ENCODE data around the gene RIPPLY3. TPM values are rescaled to one million over a fixed set of nuclear protein-coding genes. Genes with fewer than 3 reads are reported as not detected.

Gene RIPPLY3
- polyA plus RNA-seq, 1 donor (not counting 4 experiments of a cell fraction or from before 2014, with no cell fraction given), result 0.05 TPM

DNA sequence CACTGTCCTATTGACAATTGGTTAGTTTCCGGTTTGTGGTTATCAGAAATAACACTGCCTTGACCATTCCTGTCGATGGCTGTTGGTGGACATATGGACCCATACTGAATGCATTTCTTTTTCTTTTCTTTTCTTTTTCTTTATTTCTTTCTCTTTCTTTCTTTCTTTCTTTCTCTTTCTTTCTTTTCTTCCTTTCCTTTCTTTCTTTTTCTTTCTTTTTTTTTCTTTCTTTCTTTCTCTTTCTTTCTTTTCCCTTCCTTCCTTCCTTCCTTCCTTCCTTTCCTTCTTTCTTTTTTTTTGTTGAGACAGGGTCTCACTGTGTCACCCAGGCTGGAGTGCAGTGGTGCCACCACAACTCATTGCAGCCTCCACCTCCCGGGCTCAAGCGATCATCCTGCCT, 24.4 kb downstream of the RIPPLY3 start:
- dilution Hi-C loops (cut with MboI; ENCODE audit: extremely low pct_ligation_motif_present, low sequenced_read_pairs), result no loop called here
- Histone ChIP-seq H3K9me3 (ENCODE audit: control insufficient read depth, low read depth, low read length) (no peaks in the 10 kb centered on the region), H4K20me1 (ENCODE audit: control insufficient read depth, extremely low read depth, insufficient read depth, low read length) (no peaks in the 10 kb centered on the region), H3K4me1 (ENCODE audit: control insufficient read depth, extremely low read depth, insufficient read depth, low read length) (no peaks in the 10 kb centered on the region), H2AFZ (ENCODE audit: control insufficient read depth, low read length) (no peak overlapping the region), H3K79me2 (ENCODE audit: control insufficient read depth, insufficient read depth, low read length) (no peaks in the 10 kb centered on the region), H3K9ac (ENCODE audit: control insufficient read depth, extremely low read depth, insufficient read depth, low read length) (no peak overlapping the region), H3K36me3 (ENCODE audit: control insufficient read depth in 2 of 2, extremely low read depth in 1 of 2, insufficient read depth in 2 of 2, low read length in 2 of 2) (no peaks in the 10 kb centered on the region), H3K9me1 (ENCODE audit: control insufficient read depth, extremely low read depth, insufficient read depth, low read length) (no peaks in the 10 kb centered on the region), H3K4me3 (ENCODE audit: control insufficient read depth in 2 of 3, extremely low read depth in 1 of 3, insufficient read depth in 2 of 3, low read depth in 1 of 3, low read length in 3 of 3) (no peak overlapping the region), H3K27me3 (ENCODE audit: control insufficient read depth, extremely low read depth, insufficient read depth, low read length) (no peaks in the 10 kb centered on the region), H3K27ac (ENCODE audit: control insufficient read depth, insufficient read depth, low read length) (no peak overlapping the region), H3K4me2 (ENCODE audit: control insufficient read depth, extremely low read depth, insufficient read depth, low read depth, low read length) (no peak overlapping the region)
- DNase-seq (ENCODE audit: low read depth, low spot score) (no peak), FAIRE-seq (no peak)
- TF ChIP-seq EZH2 (IDR thresholded peaks at IDR 0.05; ENCODE audit: low read length), result no peak
- TF ChIP-seq, protein P1, sequence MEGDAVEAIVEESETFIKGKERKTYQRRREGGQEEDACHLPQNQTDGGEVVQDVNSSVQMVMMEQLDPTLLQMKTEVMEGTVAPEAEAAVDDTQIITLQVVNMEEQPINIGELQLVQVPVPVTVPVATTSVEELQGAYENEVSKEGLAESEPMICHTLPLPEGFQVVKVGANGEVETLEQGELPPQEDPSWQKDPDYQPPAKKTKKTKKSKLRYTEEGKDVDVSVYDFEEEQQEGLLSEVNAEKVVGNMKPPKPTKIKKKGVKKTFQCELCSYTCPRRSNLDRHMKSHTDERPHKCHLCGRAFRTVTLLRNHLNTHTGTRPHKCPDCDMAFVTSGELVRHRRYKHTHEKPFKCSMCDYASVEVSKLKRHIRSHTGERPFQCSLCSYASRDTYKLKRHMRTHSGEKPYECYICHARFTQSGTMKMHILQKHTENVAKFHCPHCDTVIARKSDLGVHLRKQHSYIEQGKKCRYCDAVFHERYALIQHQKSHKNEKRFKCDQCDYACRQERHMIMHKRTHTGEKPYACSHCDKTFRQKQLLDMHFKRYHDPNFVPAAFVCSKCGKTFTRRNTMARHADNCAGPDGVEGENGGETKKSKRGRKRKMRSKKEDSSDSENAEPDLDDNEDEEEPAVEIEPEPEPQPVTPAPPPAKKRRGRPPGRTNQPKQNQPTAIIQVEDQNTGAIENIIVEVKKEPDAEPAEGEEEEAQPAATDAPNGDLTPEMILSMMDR (optimal IDR thresholded peaks at IDR 0.05 in 1 of 3, IDR thresholded peaks at IDR 0.05 in 1 of 3, conservative IDR thresholded peaks at IDR 0.05 in 1 of 3; ENCODE audit: extremely low read depth in 1 of 3, insufficient read depth in 2 of 3, low read length in 3 of 3), result no peak

DNA sequence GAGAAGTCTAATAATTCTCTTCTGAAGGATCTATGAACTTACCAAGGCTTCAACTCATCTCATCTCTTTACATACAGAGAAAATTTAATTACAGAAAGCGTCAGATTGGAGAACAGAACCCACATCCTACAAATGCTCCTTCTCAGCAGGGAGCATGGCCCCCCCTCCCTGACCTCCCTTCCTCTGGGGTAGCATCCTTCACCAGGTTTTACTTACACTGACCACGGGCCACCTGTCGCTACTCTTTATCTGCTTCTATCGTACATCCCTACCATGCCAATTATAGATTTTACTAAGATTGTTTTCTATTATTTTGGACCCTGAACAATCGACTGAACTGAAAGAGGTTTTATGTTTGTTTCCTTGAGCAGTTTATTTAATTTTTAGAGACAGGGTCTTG, 25.8 kb downstream of the RIPPLY3 start:
- Histone ChIP-seq H3K4me3 (ENCODE audit: control insufficient read depth in 2 of 3, extremely low read depth in 1 of 3, insufficient read depth in 2 of 3, low read depth in 1 of 3, low read length in 3 of 3) (no peak overlapping the region), H3K27ac (ENCODE audit: control insufficient read depth, insufficient read depth, low read length) (no peak overlapping the region), H3K4me1 (ENCODE audit: control insufficient read depth, extremely low read depth, insufficient read depth, low read length) (no peaks in the 10 kb centered on the region), H3K9me1 (ENCODE audit: control insufficient read depth, extremely low read depth, insufficient read depth, low read length) (no peaks in the 10 kb centered on the region), H3K79me2 (ENCODE audit: control insufficient read depth, insufficient read depth, low read length) (no peaks in the 10 kb centered on the region), H3K27me3 (ENCODE audit: control insufficient read depth, extremely low read depth, insufficient read depth, low read length) (no peaks in the 10 kb centered on the region), H3K9me3 (ENCODE audit: control insufficient read depth, low read depth, low read length) (no peaks in the 10 kb centered on the region), H4K20me1 (ENCODE audit: control insufficient read depth, extremely low read depth, insufficient read depth, low read length) (no peaks in the 10 kb centered on the region), H3K4me2 (ENCODE audit: control insufficient read depth, extremely low read depth, insufficient read depth, low read depth, low read length) (no peak overlapping the region), H2AFZ (ENCODE audit: control insufficient read depth, low read length) (no peak overlapping the region), H3K36me3 (ENCODE audit: control insufficient read depth in 2 of 2, extremely low read depth in 1 of 2, insufficient read depth in 2 of 2, low read length in 2 of 2) (no peaks in the 10 kb centered on the region), H3K9ac (ENCODE audit: control insufficient read depth, extremely low read depth, insufficient read depth, low read length) (no peak overlapping the region)
- dilution Hi-C loops (cut with MboI; ENCODE audit: extremely low pct_ligation_motif_present, low sequenced_read_pairs), result no loop called here
- FAIRE-seq (no peak), DNase-seq (ENCODE audit: low read depth, low spot score) (no peak)
- TF ChIP-seq, protein P1 (optimal IDR thresholded peaks at IDR 0.05 in 1 of 3, IDR thresholded peaks at IDR 0.05 in 1 of 3, conservative IDR thresholded peaks at IDR 0.05 in 1 of 3; ENCODE audit: extremely low read depth in 1 of 3, insufficient read depth in 2 of 3, low read length in 3 of 3), result no peak
- TF ChIP-seq EZH2 (IDR thresholded peaks at IDR 0.05; ENCODE audit: low read length), result no peak

Measured in keratinocyte (primary cell).